NCI-H226 (cell line): ENCODE data around the gene TINAGL1.

Experiments
- DNase-seq: peaks from one replicate; pipeline ENCODE4 v3.0.0-alpha.2; 2015

TINAGL1 gene

GRCh38 chr1:31628931-31629556, 52.7 kb downstream of the TINAGL1 start:
- DNase-seq = no peak

GRCh38 chr1:31632649-31633048, 56.3 kb downstream of the TINAGL1 start:
- DNase-seq = no peak

GRCh38 chr1:31633117-31633516, 56.8 kb downstream of the TINAGL1 start:
- DNase-seq = no peak
